Nephron progenitor cell (in vitro differentiated cells): ENCODE measurements around the gene HPRT1.

Experiments
- DNase-seq: peaks from one replicate; pipeline ENCODE4 v3.0.0; 2021
- H3K27ac Mint-ChIP-seq: 2 replicates; pipeline ENCODE4 v1.8.0; 2021; ENCODE audit warnings: mild to moderate bottlenecking, moderate library complexity, mixed read lengths
- H3K27me3 Mint-ChIP-seq: 2 replicates; pipeline ENCODE4 v1.8.0; 2021; ENCODE audit warnings: mild to moderate bottlenecking, low read depth, mixed read lengths; ENCODE audit not compliant: poor library complexity
- H3K36me3 Mint-ChIP-seq: 2 replicates; pipeline ENCODE4 v1.8.0; 2021; ENCODE audit warnings: low read depth, mixed read lengths
- H3K4me1 Mint-ChIP-seq: 2 replicates; pipeline ENCODE4 v1.8.0; 2021; ENCODE audit warnings: mixed read lengths
- H3K4me3 Mint-ChIP-seq: 2 replicates; pipeline ENCODE4 v1.8.0; 2021; ENCODE audit warnings: mild to moderate bottlenecking, moderate library complexity, mixed read lengths
- H3K9me3 Mint-ChIP-seq: 2 replicates; pipeline ENCODE4 v1.8.0; 2021; ENCODE audit warnings: mild to moderate bottlenecking, moderate library complexity, mixed read lengths
- TF ChIP-seq, protein P1 (sequence below): fragments of 200-600 bp; sonication (generic); IDR thresholded peaks from 2 replicates; pipeline ENCODE4 v1.5.0; 2021; ENCODE audit warnings: antibody characterized with exemption

HPRT1 gene

DNA sequence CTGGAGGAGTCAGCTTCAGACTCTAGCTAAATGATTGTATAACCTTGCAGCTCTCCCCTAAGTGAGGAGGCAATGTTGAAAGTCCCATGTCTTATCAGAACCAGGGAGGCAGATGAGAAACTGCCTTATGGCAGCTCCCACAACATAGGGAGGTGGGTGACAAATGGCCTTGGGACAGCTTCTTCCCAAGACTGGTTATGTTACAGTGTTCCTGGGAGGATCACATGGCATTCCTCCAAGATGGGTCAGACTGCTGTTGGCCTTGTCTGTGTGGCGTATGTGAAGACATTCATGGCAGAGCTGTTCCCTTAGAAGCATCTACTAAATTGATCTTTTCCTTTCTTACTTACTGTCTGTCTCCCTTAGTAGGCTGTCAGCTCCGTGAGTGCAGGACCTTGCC is 42.0 kb downstream of the HPRT1 start:
- Mint-ChIP-seq H3K27ac (peak overlapping the region; percentile 31), H3K4me1 (peaks cover 14% of the 10 kb centered on the region), H3K4me3 (no peak overlapping the region), H3K27me3 (no peaks in the 10 kb centered on the region), H3K9me3 (peaks cover 41% of the 10 kb centered on the region), H3K36me3 (peaks cover 51% of the 10 kb centered on the region)
- TF ChIP-seq, protein P1, sequence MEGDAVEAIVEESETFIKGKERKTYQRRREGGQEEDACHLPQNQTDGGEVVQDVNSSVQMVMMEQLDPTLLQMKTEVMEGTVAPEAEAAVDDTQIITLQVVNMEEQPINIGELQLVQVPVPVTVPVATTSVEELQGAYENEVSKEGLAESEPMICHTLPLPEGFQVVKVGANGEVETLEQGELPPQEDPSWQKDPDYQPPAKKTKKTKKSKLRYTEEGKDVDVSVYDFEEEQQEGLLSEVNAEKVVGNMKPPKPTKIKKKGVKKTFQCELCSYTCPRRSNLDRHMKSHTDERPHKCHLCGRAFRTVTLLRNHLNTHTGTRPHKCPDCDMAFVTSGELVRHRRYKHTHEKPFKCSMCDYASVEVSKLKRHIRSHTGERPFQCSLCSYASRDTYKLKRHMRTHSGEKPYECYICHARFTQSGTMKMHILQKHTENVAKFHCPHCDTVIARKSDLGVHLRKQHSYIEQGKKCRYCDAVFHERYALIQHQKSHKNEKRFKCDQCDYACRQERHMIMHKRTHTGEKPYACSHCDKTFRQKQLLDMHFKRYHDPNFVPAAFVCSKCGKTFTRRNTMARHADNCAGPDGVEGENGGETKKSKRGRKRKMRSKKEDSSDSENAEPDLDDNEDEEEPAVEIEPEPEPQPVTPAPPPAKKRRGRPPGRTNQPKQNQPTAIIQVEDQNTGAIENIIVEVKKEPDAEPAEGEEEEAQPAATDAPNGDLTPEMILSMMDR: no peak
- no peak for DNase-seq

DNA sequence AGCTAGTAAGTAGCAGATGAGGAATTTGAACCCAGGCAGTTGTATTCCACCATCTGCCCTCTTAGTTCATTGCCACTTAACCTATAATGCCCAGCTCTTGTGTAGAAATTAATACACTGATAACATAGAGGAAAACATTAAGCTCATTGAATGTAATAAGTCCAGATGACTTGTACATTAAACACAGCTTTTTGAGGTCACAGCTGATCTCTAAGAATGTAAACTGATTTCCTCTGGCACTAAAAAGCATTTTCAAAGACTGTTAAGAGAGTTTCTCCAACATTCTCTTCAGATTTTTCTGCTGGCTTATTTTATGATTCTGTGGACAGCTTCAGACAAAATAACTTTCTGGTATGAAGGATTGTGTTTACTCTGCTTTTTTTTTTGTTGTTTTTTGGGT is 42.7 kb downstream of the HPRT1 start:
- Mint-ChIP-seq H3K9me3 (peaks cover 47% of the 10 kb centered on the region), H3K36me3 (peaks cover 51% of the 10 kb centered on the region), H3K27me3 (no peaks in the 10 kb centered on the region), H3K4me3 (no peak overlapping the region), H3K4me1 (peaks cover 14% of the 10 kb centered on the region), H3K27ac (no peak overlapping the region)
- DNase-seq: no peak
- TF ChIP-seq, protein P1: no peak

DNA sequence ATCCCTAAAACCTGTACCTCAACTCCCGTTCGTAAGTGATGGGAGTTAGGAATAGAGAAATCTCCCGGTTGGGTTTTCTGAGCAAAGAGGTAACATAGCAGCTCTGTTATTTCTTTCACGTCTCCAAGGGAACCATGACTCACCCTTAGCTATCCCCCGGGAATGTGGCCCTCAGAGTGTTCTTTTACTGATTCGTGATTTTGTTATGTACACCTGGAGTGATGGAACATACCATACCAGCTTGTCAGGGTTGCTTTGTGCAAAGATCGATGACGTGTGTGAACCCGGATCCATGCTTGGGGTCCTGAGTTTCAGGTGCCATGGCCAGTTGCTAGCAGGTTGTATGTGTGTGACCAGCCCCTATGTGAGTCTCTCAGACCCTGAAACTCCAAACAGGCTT is 52.6 kb downstream of the HPRT1 start:
- H3K4me3 Mint-ChIP-seq: no peak overlapping the region
- TF ChIP-seq, protein P1: no peak
- H3K27me3 Mint-ChIP-seq: peaks cover 4% of the 10 kb centered on the region
- peaks cover 39% of the 10 kb centered on the region for H3K9me3 Mint-ChIP-seq
- DNase-seq: no peak
- peaks cover 4% of the 10 kb centered on the region for H3K4me1 Mint-ChIP-seq
- H3K36me3 Mint-ChIP-seq: peaks cover 24% of the 10 kb centered on the region
- peak overlapping the region; percentile 13 for H3K27ac Mint-ChIP-seq

DNA sequence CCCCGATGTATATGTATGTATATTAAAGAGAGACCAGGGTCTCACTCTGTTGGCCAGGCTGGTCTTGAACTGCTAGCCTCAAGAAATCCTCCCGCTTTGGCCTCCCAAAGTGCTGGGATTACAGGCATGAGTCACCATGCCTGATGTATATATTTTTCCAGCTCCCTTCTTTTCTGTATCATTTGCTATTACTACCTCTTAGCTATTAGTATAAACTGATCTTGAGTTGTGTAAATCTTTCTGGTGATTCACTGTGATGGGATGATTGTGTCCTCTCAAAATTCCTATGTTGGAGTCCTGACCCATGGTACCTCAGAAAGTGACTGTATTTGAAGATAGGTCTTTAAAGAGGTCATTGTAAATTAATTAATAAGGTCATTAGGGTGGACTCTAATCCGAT is 53.1 kb downstream of the HPRT1 start:
- H3K27me3 Mint-ChIP-seq: peaks cover 4% of the 10 kb centered on the region
- no peak overlapping the region for H3K27ac Mint-ChIP-seq
- peaks cover 39% of the 10 kb centered on the region for H3K9me3 Mint-ChIP-seq
- peaks cover 4% of the 10 kb centered on the region for H3K4me1 Mint-ChIP-seq
- H3K4me3 Mint-ChIP-seq: no peak overlapping the region
- TF ChIP-seq, protein P1: no peak
- DNase-seq: no peak
- peaks cover 24% of the 10 kb centered on the region for H3K36me3 Mint-ChIP-seq

DNA sequence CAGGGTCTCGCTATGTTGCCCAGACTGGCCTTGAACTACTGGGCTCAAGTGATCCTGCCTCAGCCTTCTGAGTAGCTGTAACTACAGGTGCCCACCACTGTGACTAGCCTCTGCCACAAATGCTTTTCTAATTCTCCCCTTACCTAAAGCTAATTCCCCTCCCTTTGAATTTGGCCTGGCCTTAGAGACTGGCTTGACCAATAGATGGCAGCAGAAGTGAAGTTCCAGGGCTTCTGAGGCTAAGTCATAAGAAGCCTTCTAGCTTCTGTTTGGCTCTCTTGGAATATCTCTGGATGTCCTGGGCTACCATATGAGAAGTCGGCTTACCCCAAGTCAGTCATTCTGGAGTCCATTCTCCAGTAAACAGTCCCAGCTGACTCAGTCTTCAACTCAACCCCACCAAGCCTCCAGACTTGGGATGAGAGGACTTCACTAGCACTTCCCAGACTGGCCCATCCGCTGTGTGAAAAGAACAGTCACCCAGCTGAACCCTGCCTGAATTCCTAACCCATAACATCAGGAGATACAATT is 61.0 kb downstream of the HPRT1 start:
- Mint-ChIP-seq H3K36me3 (peaks cover 3% of the 10 kb centered on the region), H3K27me3 (no peaks in the 10 kb centered on the region), H3K9me3 (peaks cover 33% of the 10 kb centered on the region), H3K4me1 (no peaks in the 10 kb centered on the region), H3K27ac (no peak overlapping the region), H3K4me3 (no peak overlapping the region)
- peak; percentile 20 for DNase-seq
- TF ChIP-seq, protein P1: peak; percentile 42

DNA sequence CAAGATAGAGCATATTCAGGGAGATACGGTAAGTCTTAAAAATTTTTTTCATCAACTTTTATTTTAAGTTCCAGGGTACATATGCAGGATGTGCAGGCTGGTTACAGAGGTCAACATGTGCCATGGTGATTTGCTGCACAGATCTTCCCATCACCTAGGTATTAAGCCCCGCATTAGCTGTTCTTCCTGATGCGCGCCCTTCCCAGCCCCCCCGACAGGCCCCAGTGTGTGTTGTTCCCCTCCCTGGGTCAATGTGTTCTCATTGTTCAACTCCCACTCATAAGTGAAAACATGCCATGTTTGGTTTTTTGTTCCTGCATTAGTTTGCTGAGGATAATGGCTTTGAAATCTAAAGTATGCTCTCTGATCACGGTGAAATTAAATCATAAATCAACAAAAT is 64.2 kb downstream of the HPRT1 start:
- TF ChIP-seq, protein P1: no peak
- H3K27ac Mint-ChIP-seq: no peak overlapping the region
- no peaks in the 10 kb centered on the region for H3K36me3 Mint-ChIP-seq
- no peak overlapping the region for H3K4me3 Mint-ChIP-seq
- peaks cover 36% of the 10 kb centered on the region for H3K9me3 Mint-ChIP-seq
- DNase-seq: no peak
- H3K4me1 Mint-ChIP-seq: peaks cover 8% of the 10 kb centered on the region
- peaks cover 7% of the 10 kb centered on the region for H3K27me3 Mint-ChIP-seq
